ENCODE results near the gene MMAB. TPM values are rescaled to one million over a fixed set of nuclear protein-coding genes. Genes with fewer than 3 reads are reported as not detected.

Gene MMAB
- total RNA-seq, 1 donor from 2014 or later, result 62.8 TPM

GRCh38 chr12:109525279-109525585 is 48.1 kb downstream of the MMAB start:
- no peak overlapping the region for H3K27ac Mint-ChIP-seq
- ATAC-seq (ENCODE audit: low read depth), result no peak
- H3K9me3 Mint-ChIP-seq, result no peaks in the 10 kb centered on the region
- no peak for DNase-seq
- no peak overlapping the region for H3K4me3 Mint-ChIP-seq
- CTCF ChIA-PET, result no interaction called here
- TF ChIP-seq CTCF (IDR thresholded peaks at IDR 0.05), result no peak
- POLR2A ChIA-PET, result no interaction called here
- no peaks in the 10 kb centered on the region for H3K4me1 Mint-ChIP-seq
- no peaks in the 10 kb centered on the region for H3K27me3 Mint-ChIP-seq
- H3K36me3 Mint-ChIP-seq (ENCODE audit: low read depth), result peaks cover 88% of the 10 kb centered on the region
- intact Hi-C loops (cut with micrococcal nuclease), result no loop called here

GRCh38 chr12:109524466-109525278 is 48.6 kb downstream of the MMAB start:
- no peak for ATAC-seq (ENCODE audit: low read depth)
- no peak for DNase-seq

GRCh38 chr12:109523504-109523903 is 49.8 kb downstream of the MMAB start:
- no peak overlapping the region for H3K4me3 Mint-ChIP-seq
- POLR2A ChIA-PET, result no interaction called here
- no peak for ATAC-seq (ENCODE audit: low read depth)

More at GRCh38 chr12:109524466-109525278, 48.6 kb downstream of the MMAB start:
- POLR2A ChIA-PET, result interaction anchor here (0.6 kb wide), 2 partner anchors 306 to 1109 kb away, joined by 3 to 5 read pairs; no protein-coding TSS in a partner anchor
- intact Hi-C loops (cut with micrococcal nuclease), result no loop called here
- Mint-ChIP-seq H3K36me3 (ENCODE audit: low read depth) (peaks cover 88% of the 10 kb centered on the region), H3K9me3 (no peaks in the 10 kb centered on the region), H3K4me1 (no peaks in the 10 kb centered on the region), H3K27ac (no peak overlapping the region), H3K27me3 (no peaks in the 10 kb centered on the region), H3K4me3 (no peak overlapping the region)
- no peak for TF ChIP-seq CTCF (IDR thresholded peaks at IDR 0.05)
- CTCF ChIA-PET, result no interaction called here

GRCh38 chr12:109523071-109523470 is 50.2 kb downstream of the MMAB start:
- intact Hi-C loops (cut with micrococcal nuclease), result no loop called here
- Mint-ChIP-seq H3K9me3 (no peaks in the 10 kb centered on the region), H3K27ac (no peak overlapping the region), H3K4me3 (no peak overlapping the region), H3K27me3 (no peaks in the 10 kb centered on the region), H3K36me3 (ENCODE audit: low read depth) (peaks cover 93% of the 10 kb centered on the region), H3K4me1 (no peaks in the 10 kb centered on the region)
- no peak for TF ChIP-seq CTCF (IDR thresholded peaks at IDR 0.05)
- no peak for DNase-seq
- POLR2A ChIA-PET, result no interaction called here
- ATAC-seq (ENCODE audit: low read depth), result no peak
- CTCF ChIA-PET, result no interaction called here

More at GRCh38 chr12:109523504-109523903, 49.8 kb downstream of the MMAB start:
- H3K9me3 Mint-ChIP-seq, result no peaks in the 10 kb centered on the region
- no peak overlapping the region for H3K27ac Mint-ChIP-seq
- H3K27me3 Mint-ChIP-seq, result no peaks in the 10 kb centered on the region
- peaks cover 93% of the 10 kb centered on the region for H3K36me3 Mint-ChIP-seq (ENCODE audit: low read depth)
- no peaks in the 10 kb centered on the region for H3K4me1 Mint-ChIP-seq
- CTCF ChIA-PET, result no interaction called here
- no peak for DNase-seq
- no peak for TF ChIP-seq CTCF (IDR thresholded peaks at IDR 0.05)
- intact Hi-C loops (cut with micrococcal nuclease), result no loop called here

GRCh38 chr12:109521831-109522230 is 51.5 kb downstream of the MMAB start:
- Mint-ChIP-seq H3K27me3 (no peaks in the 10 kb centered on the region), H3K27ac (no peak overlapping the region), H3K9me3 (no peaks in the 10 kb centered on the region), H3K4me1 (no peaks in the 10 kb centered on the region), H3K36me3 (ENCODE audit: low read depth) (peaks cover 94% of the 10 kb centered on the region), H3K4me3 (no peak overlapping the region)
- ATAC-seq (ENCODE audit: low read depth) (no peak), DNase-seq (no peak)
- CTCF ChIA-PET, result interaction anchor here (2.3 to 5.0 kb wide), 2 partner anchors 251 to 253 kb away, joined by 5 to 34 read pairs; no protein-coding TSS in a partner anchor
- intact Hi-C loops (cut with micrococcal nuclease), result no loop called here
- TF ChIP-seq CTCF (IDR thresholded peaks at IDR 0.05), result no peak
- POLR2A ChIA-PET, result no interaction called here
